ENCODE results near the gene KLF13.
A peak's percentile ranks its signal among the peaks of the same experiment; 100 is the strongest.

The KLF13 gene

GRCh38 chr15:31330111-31330785, 3.6 kb downstream of the KLF13 start:
- Histone ChIP-seq H3K4me3 (ENCODE audit: low read depth, low read length, poor library complexity, severe bottlenecking) (peak overlapping the region; percentile 77), H3K27ac (ENCODE audit: low read depth, low read length, poor library complexity, severe bottlenecking) (peak overlapping the region; percentile 84), H2AFZ (ENCODE audit: low read length) (no peak overlapping the region)

GRCh38 chr15:31330836-31331235, 4.2 kb downstream of the KLF13 start:
- Histone ChIP-seq H3K36me3 (ENCODE audit: insufficient read depth, low read length) (peaks cover 26% of the 10 kb centered on the region; the same call in 1 of the 2 replicates), H3K27me3 (ENCODE audit: insufficient read depth, low read length) (no peaks in the 10 kb centered on the region), H3K4me2 (ENCODE audit: low read length) (peak overlapping the region; percentile 96), H3K4me3 (ENCODE audit: low read depth, low read length, poor library complexity, severe bottlenecking) (peak overlapping the region; percentile 77), H3K4me1 (ENCODE audit: insufficient read depth, low read length, severe bottlenecking) (peaks cover 65% of the 10 kb centered on the region), H3K79me2 (ENCODE audit: insufficient read depth, low read length) (peaks cover 68% of the 10 kb centered on the region), H3K9me3 (ENCODE audit: low read length) (no peaks in the 10 kb centered on the region), H4K20me1 (ENCODE audit: insufficient read depth, low read length) (no peaks in the 10 kb centered on the region), H3F3A (ENCODE audit: insufficient read depth, low read length) (no peaks in the 10 kb centered on the region), H3K27ac (ENCODE audit: low read depth, low read length, poor library complexity, severe bottlenecking) (peak overlapping the region; percentile 84), H3K9me2 (ENCODE audit: low read depth, low read length) (no peaks in the 10 kb centered on the region), H2AFZ (ENCODE audit: low read length) (no peak overlapping the region), H3K9ac (ENCODE audit: low read length) (peak overlapping the region; percentile 77; the same call in 1 of the 2 replicates)
- TF ChIP-seq EZH2 (IDR thresholded peaks at IDR 0.05; ENCODE audit: borderline replicate concordance, low read length): no peak
- no peak for TF ChIP-seq CTCF (IDR thresholded peaks at IDR 0.05; ENCODE audit: low read length)

More at GRCh38 chr15:31330111-31330785, 3.6 kb downstream of the KLF13 start:
- Histone ChIP-seq H3F3A (ENCODE audit: insufficient read depth, low read length) (no peaks in the 10 kb centered on the region), H3K4me1 (ENCODE audit: insufficient read depth, low read length, severe bottlenecking) (peaks cover 63% of the 10 kb centered on the region), H3K36me3 (ENCODE audit: insufficient read depth, low read length) (peaks cover 26% of the 10 kb centered on the region; the same call in 1 of the 2 replicates), H4K20me1 (ENCODE audit: insufficient read depth, low read length) (no peaks in the 10 kb centered on the region), H3K9me2 (ENCODE audit: low read depth, low read length) (no peaks in the 10 kb centered on the region), H3K9ac (ENCODE audit: low read length) (peak overlapping the region; percentile 77; the same call in 1 of the 2 replicates), H3K79me2 (ENCODE audit: insufficient read depth, low read length) (peaks cover 63% of the 10 kb centered on the region), H3K4me2 (ENCODE audit: low read length) (peak overlapping the region; percentile 96), H3K27me3 (ENCODE audit: insufficient read depth, low read length) (no peaks in the 10 kb centered on the region), H3K9me3 (ENCODE audit: low read length) (no peaks in the 10 kb centered on the region)
- TF ChIP-seq CTCF (IDR thresholded peaks at IDR 0.05; ENCODE audit: low read length): no peak
- TF ChIP-seq EZH2 (IDR thresholded peaks at IDR 0.05; ENCODE audit: borderline replicate concordance, low read length): no peak

GRCh38 chr15:31331389-31331788, 4.8 kb downstream of the KLF13 start:
- Histone ChIP-seq H3K36me3 (ENCODE audit: insufficient read depth, low read length) (peaks cover 26% of the 10 kb centered on the region; the same call in 1 of the 2 replicates), H3F3A (ENCODE audit: insufficient read depth, low read length) (no peaks in the 10 kb centered on the region), H4K20me1 (ENCODE audit: insufficient read depth, low read length) (no peaks in the 10 kb centered on the region), H3K4me3 (ENCODE audit: low read depth, low read length, poor library complexity, severe bottlenecking) (peak overlapping the region; percentile 77), H3K27me3 (ENCODE audit: insufficient read depth, low read length) (no peaks in the 10 kb centered on the region), H2AFZ (ENCODE audit: low read length) (no peak overlapping the region), H3K79me2 (ENCODE audit: insufficient read depth, low read length) (peaks cover 73% of the 10 kb centered on the region), H3K9me3 (ENCODE audit: low read length) (no peaks in the 10 kb centered on the region), H3K27ac (ENCODE audit: low read depth, low read length, poor library complexity, severe bottlenecking) (peak overlapping the region; percentile 84), H3K9ac (ENCODE audit: low read length) (no peak overlapping the region; the same call in 1 of the 2 replicates), H3K4me1 (ENCODE audit: insufficient read depth, low read length, severe bottlenecking) (peaks cover 71% of the 10 kb centered on the region), H3K4me2 (ENCODE audit: low read length) (peak overlapping the region; percentile 96; the same call in 1 of the 2 replicates), H3K9me2 (ENCODE audit: low read depth, low read length) (no peaks in the 10 kb centered on the region)
- no peak for TF ChIP-seq CTCF (IDR thresholded peaks at IDR 0.05; ENCODE audit: low read length)
- TF ChIP-seq EZH2 (IDR thresholded peaks at IDR 0.05; ENCODE audit: borderline replicate concordance, low read length): no peak

Measured in OCI-LY1 (cell line).